K562 (cell line): Measurements from ENCODE around the gene TXNRD1. TPM values are rescaled to one million over a fixed set of nuclear protein-coding genes. Genes with fewer than 3 reads are reported as not detected.

ENCODE experiments used
- CREBBP ChIP-seq: IDR thresholded peaks from one replicate; pipeline ENCODE4 v1.6.1; 2012; ENCODE audit warnings: low read depth, mild to moderate bottlenecking, control low read depth, inconsistent platforms, low read length
- HDAC1 ChIP-seq, 2 experiments: fragments of 450-650 bp; IDR thresholded peaks; 2 replicates each; pipeline ENCODE4 v1.6.1; 2016 to 2017; ENCODE audit warnings: inconsistent platforms in 1 of 2, mild to moderate bottlenecking in 1 of 2, moderate library complexity in 1 of 2
- HMGN3 ChIP-seq: IDR thresholded peaks from 2 replicates; pipeline ENCODE4 v1.6.1; 2011; ENCODE audit warnings: borderline replicate concordance, low read depth, mild to moderate bottlenecking, mixed read lengths, low read length; ENCODE audit not compliant: insufficient read length; ENCODE audit errors: extremely low read depth
- KDM1A ChIP-seq, 2 experiments: fragments of 450-650 bp; IDR thresholded peaks; 2 replicates each; pipeline ENCODE4 v1.6.1; 2016; ENCODE audit warnings: mild to moderate bottlenecking in 2 of 2
- RCOR1 ChIP-seq, 2 experiments: IDR thresholded peaks; 2 replicates each; pipeline ENCODE4 v1.6.1; 2012; ENCODE audit warnings: low read depth in 2 of 2, low read length in 2 of 2, borderline replicate concordance in 1 of 2, improper control_type of control experiment in 1 of 2
- SAFB ChIP-seq: fragments of 200-400 bp; formaldehyde crosslinking; IDR thresholded peaks from 2 replicates; pipeline ENCODE4 v1.6.1; 2017; ENCODE audit warnings: low read depth, low read length, borderline replicate concordance
- SMARCE1 ChIP-seq: fragments of 450-650 bp; IDR thresholded peaks from 2 replicates; pipeline ENCODE4 v1.7.1; 2016; ENCODE audit warnings: mild to moderate bottlenecking
- TAF9B ChIP-seq: fragments of 450-650 bp; IDR thresholded peaks from 2 replicates; pipeline ENCODE4 v1.6.1; 2018; ENCODE audit warnings: mild to moderate bottlenecking; ENCODE audit not compliant: partially characterized antibody
- TARDBP ChIP-seq: fragments of 450-650 bp; IDR thresholded peaks from 2 replicates; pipeline ENCODE4 v1.6.1; 2016
- XRCC5 ChIP-seq: fragments of 200-400 bp; formaldehyde crosslinking; IDR thresholded peaks from 2 replicates; pipeline ENCODE4 v1.6.1; 2017; ENCODE audit warnings: low read depth, mild to moderate bottlenecking, low read length
- ZBED1 ChIP-seq: IDR thresholded peaks from 2 replicates; pipeline ENCODE4 v1.6.1; 2014
- ZKSCAN3 ChIP-seq: fragments of 250-450 bp; sonication (Bioruptor Pico); IDR thresholded peaks from 2 replicates; pipeline ENCODE4 v1.4.0; 2020
- ZNF197 ChIP-seq: fragments of 200-800 bp; sonication (Bioruptor generic); IDR thresholded peaks from 2 replicates; pipeline ENCODE4 v1.6.1; 2016; ENCODE audit warnings: low read depth, missing genetic modification characterization, missing compliant biosample characterization
- ZNF24 ChIP-seq: fragments of 450-650 bp; IDR thresholded peaks from 2 replicates; pipeline ENCODE4 v1.6.1; 2016
- ZNF318 ChIP-seq, 2 experiments: fragments of 450-650 bp; IDR thresholded peaks; 2 replicates each; pipeline ENCODE4 v1.6.1; 2016; ENCODE audit warnings: mild to moderate bottlenecking in 2 of 2, borderline replicate concordance in 1 of 2, low read depth in 1 of 2, moderate library complexity in 1 of 2
- ZNF668 ChIP-seq: fragments of 250-450 bp; sonication (Bioruptor Pico); IDR thresholded peaks from 2 replicates; pipeline ENCODE4 v1.8.0; 2022; ENCODE audit warnings: mild to moderate bottlenecking, inconsistent platforms
- polyA plus RNA-seq, 8 experiments: library from polyadenylated mRNA; depleted of rRNA in 4 of 8; stranded (reverse) in 5 of 8; unstranded in 3 of 8; fragments of >200 nt; fragmentation: Nextera tagmentation in 2 of 8; fragmentation: Illumina TruSeq in 1 of 8; extraction: Ambion mirVana in 2 of 8; extraction: Trizol in 1 of 8; gene quantifications; 2 replicates each; pipeline versions ENCODE4 v1.2.1 to v1.2.3, GENCODE V29; 2011 to 2014; ENCODE audit warnings: inconsistent platforms in 1 of 8, missing spikeins in 1 of 8
- total RNA-seq, 7 experiments: library from RNA; depleted of rRNA in 6 of 7; stranded (reverse); fragments of >200 nt in 6 of 7; fragmentation: Illumina TruSeq in 2 of 7; extraction: Trizol in 2 of 7; gene quantifications; 2 replicates each; pipeline versions ENCODE4 v1.2.1 to v1.2.3, GENCODE V29; 2011 to 2021; ENCODE audit warnings: low replicate concordance in 1 of 7
- TF ChIP-seq, protein P1 (sequence below): fragments of 450-650 bp; IDR thresholded peaks from 2 replicates; pipeline ENCODE4 v1.7.0; 2016; ENCODE audit warnings: borderline replicate concordance
- TF ChIP-seq, protein P2 (sequence below): fragments of 250-450 bp; sonication (Bioruptor Pico); IDR thresholded peaks from 2 replicates; pipeline ENCODE4 v1.8.0; 2022; ENCODE audit warnings: inconsistent platforms

The TXNRD1 gene
- total and polyA plus RNA-seq, 9 of the 15 experiments (the other 6 are each of a cell fraction or from before 2014, with no cell fraction given): 107 to 189 (median 146) TPM

DNA sequence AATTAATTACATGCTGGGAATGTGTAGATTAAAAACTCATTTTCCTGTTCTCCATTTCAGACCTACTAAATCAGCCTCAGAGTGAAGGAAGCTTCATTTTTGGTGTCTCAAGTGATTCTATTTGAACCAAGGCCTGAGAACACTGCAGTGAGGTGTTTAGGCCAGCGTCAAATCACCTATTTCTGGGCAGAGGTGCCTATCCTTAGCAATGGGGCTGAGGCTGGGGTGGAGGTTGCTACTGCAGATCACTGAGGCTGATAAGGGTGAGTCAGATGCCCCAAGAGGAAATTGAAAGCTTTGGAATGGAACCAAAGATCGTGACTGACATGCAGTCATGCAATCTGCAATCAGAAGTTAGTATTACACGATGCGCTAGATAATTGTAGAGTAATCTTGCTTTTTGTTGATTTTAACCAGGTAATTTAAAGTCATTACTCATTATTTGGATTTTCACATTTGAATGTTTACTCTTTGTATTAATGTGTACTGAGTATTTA is 4.4 kb downstream of the TXNRD1 start (continued):
- TF ChIP-seq, protein P1, sequence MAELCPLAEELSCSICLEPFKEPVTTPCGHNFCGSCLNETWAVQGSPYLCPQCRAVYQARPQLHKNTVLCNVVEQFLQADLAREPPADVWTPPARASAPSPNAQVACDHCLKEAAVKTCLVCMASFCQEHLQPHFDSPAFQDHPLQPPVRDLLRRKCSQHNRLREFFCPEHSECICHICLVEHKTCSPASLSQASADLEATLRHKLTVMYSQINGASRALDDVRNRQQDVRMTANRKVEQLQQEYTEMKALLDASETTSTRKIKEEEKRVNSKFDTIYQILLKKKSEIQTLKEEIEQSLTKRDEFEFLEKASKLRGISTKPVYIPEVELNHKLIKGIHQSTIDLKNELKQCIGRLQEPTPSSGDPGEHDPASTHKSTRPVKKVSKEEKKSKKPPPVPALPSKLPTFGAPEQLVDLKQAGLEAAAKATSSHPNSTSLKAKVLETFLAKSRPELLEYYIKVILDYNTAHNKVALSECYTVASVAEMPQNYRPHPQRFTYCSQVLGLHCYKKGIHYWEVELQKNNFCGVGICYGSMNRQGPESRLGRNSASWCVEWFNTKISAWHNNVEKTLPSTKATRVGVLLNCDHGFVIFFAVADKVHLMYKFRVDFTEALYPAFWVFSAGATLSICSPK: no peak
- TF ChIP-seq SAFB (no peak), ZNF24 (no peak), TARDBP (no peak), ZNF197 (no peak), HDAC1 (IDR thresholded peaks at IDR 0.05) (no peak), RCOR1 (IDR thresholded peaks at IDR 0.05; ENCODE audit: borderline replicate concordance in 1 of 2, low read depth in 2 of 2, low read length in 2 of 2) (peak in 1 of 2 experiments; percentile 89; a peak in 2 of 4 replicates), KDM1A (IDR thresholded peaks at IDR 0.05) (no peak), CREBBP (no peak), ZNF668 (0 out of 2 replicates have a peak, but pooled peaks have one; percentile 16), HMGN3 (no peak), ZBED1 (no peak), ZNF318 (IDR thresholded peaks at IDR 0.05; ENCODE audit: borderline replicate concordance in 1 of 2, low read depth in 1 of 2) (peak in 1 of 2 experiments; percentile 57; a peak in 2 of 4 replicates), SMARCE1 (peak; percentile 81), XRCC5 (no peak), ZKSCAN3 (no peak), TAF9B (peak; percentile 13)
- TF ChIP-seq, protein P2, sequence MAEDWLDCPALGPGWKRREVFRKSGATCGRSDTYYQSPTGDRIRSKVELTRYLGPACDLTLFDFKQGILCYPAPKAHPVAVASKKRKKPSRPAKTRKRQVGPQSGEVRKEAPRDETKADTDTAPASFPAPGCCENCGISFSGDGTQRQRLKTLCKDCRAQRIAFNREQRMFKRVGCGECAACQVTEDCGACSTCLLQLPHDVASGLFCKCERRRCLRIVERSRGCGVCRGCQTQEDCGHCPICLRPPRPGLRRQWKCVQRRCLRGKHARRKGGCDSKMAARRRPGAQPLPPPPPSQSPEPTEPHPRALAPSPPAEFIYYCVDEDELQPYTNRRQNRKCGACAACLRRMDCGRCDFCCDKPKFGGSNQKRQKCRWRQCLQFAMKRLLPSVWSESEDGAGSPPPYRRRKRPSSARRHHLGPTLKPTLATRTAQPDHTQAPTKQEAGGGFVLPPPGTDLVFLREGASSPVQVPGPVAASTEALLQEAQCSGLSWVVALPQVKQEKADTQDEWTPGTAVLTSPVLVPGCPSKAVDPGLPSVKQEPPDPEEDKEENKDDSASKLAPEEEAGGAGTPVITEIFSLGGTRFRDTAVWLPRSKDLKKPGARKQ (CRISPR knock-in tag): no peak
